Tibial nerve (tissue), 3 donors: ENCODE results near the gene CELA2B.

ENCODE experiments used
- POLR2A ChIP-seq, 2 donors: fragments of 450-650 bp; IDR thresholded peaks; one replicate each; pipeline ENCODE4 v1.6.1; 2017; ENCODE audit warnings: antibody characterized with exemption in 2 of 2, mild to moderate bottlenecking in 2 of 2, moderate library complexity in 2 of 2
- TF ChIP-seq, protein P1 (sequence below), 5 experiments: fragments of 200-600 bp in 3 of 5; fragments of 450-650 bp in 2 of 5; sonication (generic) in 3 of 5; IDR thresholded peaks; one replicate each; pipeline ENCODE4 v1.5.1; 2016 to 2019; ENCODE audit warnings: antibody characterized with exemption in 5 of 5, mild to moderate bottlenecking in 3 of 5, moderate library complexity in 2 of 5

DNA sequence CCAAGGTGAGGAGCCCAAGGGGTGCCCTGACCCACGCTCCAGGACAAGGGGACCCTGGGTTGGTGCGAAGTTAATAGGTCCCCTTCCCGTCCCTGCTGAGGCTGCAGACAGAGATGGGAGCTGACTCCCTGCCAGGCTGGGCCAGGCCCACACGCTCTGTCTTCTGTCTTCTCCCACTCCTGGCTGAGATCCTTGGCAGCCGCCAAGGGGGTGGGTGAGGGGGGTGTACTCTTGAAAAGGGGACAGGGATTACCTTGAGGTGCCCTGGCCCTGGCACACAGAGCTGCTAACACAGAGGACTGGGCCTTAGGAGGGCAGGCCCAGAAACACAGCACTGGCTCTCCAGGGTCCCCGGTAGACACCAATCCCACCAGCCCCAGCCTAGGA, 48.6 kb upstream of the CELA2B start:
- TF ChIP-seq, protein P1, sequence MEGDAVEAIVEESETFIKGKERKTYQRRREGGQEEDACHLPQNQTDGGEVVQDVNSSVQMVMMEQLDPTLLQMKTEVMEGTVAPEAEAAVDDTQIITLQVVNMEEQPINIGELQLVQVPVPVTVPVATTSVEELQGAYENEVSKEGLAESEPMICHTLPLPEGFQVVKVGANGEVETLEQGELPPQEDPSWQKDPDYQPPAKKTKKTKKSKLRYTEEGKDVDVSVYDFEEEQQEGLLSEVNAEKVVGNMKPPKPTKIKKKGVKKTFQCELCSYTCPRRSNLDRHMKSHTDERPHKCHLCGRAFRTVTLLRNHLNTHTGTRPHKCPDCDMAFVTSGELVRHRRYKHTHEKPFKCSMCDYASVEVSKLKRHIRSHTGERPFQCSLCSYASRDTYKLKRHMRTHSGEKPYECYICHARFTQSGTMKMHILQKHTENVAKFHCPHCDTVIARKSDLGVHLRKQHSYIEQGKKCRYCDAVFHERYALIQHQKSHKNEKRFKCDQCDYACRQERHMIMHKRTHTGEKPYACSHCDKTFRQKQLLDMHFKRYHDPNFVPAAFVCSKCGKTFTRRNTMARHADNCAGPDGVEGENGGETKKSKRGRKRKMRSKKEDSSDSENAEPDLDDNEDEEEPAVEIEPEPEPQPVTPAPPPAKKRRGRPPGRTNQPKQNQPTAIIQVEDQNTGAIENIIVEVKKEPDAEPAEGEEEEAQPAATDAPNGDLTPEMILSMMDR (IDR thresholded peaks at IDR 0.05), result no peak
- no peak for TF ChIP-seq POLR2A (IDR thresholded peaks at IDR 0.05)
